H1 (cell line): Measurements from ENCODE around the gene TBX6. TPM values are rescaled to one million over a fixed set of nuclear protein-coding genes. Genes with fewer than 3 reads are reported as not detected.

ENCODE experiments used
- CTCF ChIA-PET: fragments of 300-600 bp; sonication (Branson Sonifier 250); formaldehyde crosslinking; loops from one replicate; lab custom pipeline; 2021; ENCODE audit not compliant: partially characterized antibody; lab: Charles Lee
- POLR2A ChIA-PET: fragments of 300-600 bp; sonication (Branson Sonifier 250); formaldehyde crosslinking; loops from one replicate; lab custom pipeline; 2021; ENCODE audit warnings: inconsistent platforms; ENCODE audit not compliant: partially characterized antibody; lab: Charles Lee
- DNase-seq, 2 experiments: peaks; one replicate each; pipeline versions ENCODE4 v3.0.0 to v3.0.0-alpha.2; 2010 to 2022; ENCODE audit warnings: low spot score in 2 of 2, low read depth in 1 of 2, mixed read lengths in 1 of 2
- FAIRE-seq: peaks from 2 replicates; lab custom pipeline; 2011; peaks lifted over from hg19 to GRCh38; lab: Jason Lieb, UNC
- H2AFZ ChIP-seq: 2 replicates; pipeline ENCODE4 v1.8.1; 2012; ENCODE audit warnings: low read length, inconsistent platforms
- H2AK5ac ChIP-seq: 2 replicates; pipeline ENCODE4 v1.6.1; 2013; ENCODE audit warnings: low read depth, low read length
- H2BK120ac ChIP-seq: replicated peaks from 2 replicates; pipeline ENCODE3; 2013; ENCODE audit warnings: low read depth, low read length, inconsistent platforms
- H2BK12ac ChIP-seq: 2 replicates; pipeline ENCODE4 v1.6.1; 2013; ENCODE audit warnings: low read depth, low read length
- H2BK15ac ChIP-seq: 2 replicates; pipeline ENCODE4 v1.6.1; 2013; ENCODE audit warnings: low read length
- H2BK20ac ChIP-seq: 2 replicates; pipeline ENCODE4 v1.6.1; 2013; ENCODE audit warnings: low read length
- H2BK5ac ChIP-seq: 2 replicates; pipeline ENCODE4 v1.6.1; 2013; ENCODE audit warnings: low read depth, low read length
- H3K14ac ChIP-seq: 2 replicates; pipeline ENCODE4 v1.6.1; 2013; ENCODE audit warnings: inconsistent platforms; ENCODE audit not compliant: insufficient read length
- H3K18ac ChIP-seq: 2 replicates; pipeline ENCODE4 v1.6.1; 2013; ENCODE audit warnings: low read length; ENCODE audit errors: extremely low read depth
- H3K23ac ChIP-seq: 2 replicates; pipeline ENCODE4 v1.6.1; 2013; ENCODE audit warnings: inconsistent platforms; ENCODE audit not compliant: insufficient read length
- H3K23me2 ChIP-seq: 2 replicates; pipeline ENCODE4 v1.6.1; 2013; ENCODE audit warnings: low read depth, low read length
- H3K27ac ChIP-seq: 2 replicates; pipeline ENCODE4 v1.6.1; 2011; ENCODE audit warnings: low read depth, low read length, inconsistent platforms
- H3K27me3 ChIP-seq, 4 experiments: replicated peaks in 1 of 4; 1 replicate in 1 of 4; 2 replicates in 3 of 4; pipeline versions ENCODE4 v1.6.1 to v1.8.1; 2011 to 2013; ENCODE audit warnings: low read length in 3 of 4, mild to moderate bottlenecking in 3 of 4, inconsistent platforms in 2 of 4, mixed read lengths in 2 of 4, moderate library complexity in 1 of 4; ENCODE audit not compliant: control insufficient read depth in 3 of 4, insufficient read depth in 3 of 4; ENCODE audit errors: extremely low read depth in 1 of 4
- H3K36me3 ChIP-seq, 4 experiments: 2 replicates each; pipeline versions ENCODE4 v1.6.1 to v1.8.1; 2011 to 2013; ENCODE audit warnings: mild to moderate bottlenecking in 4 of 4, low read length in 3 of 4, moderate library complexity in 2 of 4, control low read depth in 1 of 4, inconsistent platforms in 1 of 4; ENCODE audit not compliant: insufficient read depth in 4 of 4, control insufficient read depth in 2 of 4
- H3K4ac ChIP-seq: replicated peaks from 2 replicates; pipeline ENCODE3; 2013; ENCODE audit warnings: low read length, low read depth, mixed read lengths, inconsistent platforms; ENCODE audit not compliant: insufficient read length
- H3K4me1 ChIP-seq, 4 experiments: replicated peaks in 1 of 4; 1 replicate in 1 of 4; 2 replicates in 3 of 4; pipeline versions ENCODE4 v1.6.1 to v1.8.1; 2011 to 2013; ENCODE audit warnings: low read length in 3 of 4, inconsistent platforms in 2 of 4, mixed read lengths in 1 of 4; ENCODE audit not compliant: insufficient read depth in 4 of 4, control insufficient read depth in 3 of 4
- H3K4me2 ChIP-seq, 2 experiments: 2 replicates each; pipeline versions ENCODE4 v1.6.1 to v1.8.1; 2011 to 2013; ENCODE audit warnings: low read depth in 2 of 2, low read length in 2 of 2, control low read depth in 1 of 2, inconsistent platforms in 1 of 2, mild to moderate bottlenecking in 1 of 2; ENCODE audit not compliant: insufficient read depth in 1 of 2
- H3K4me3 ChIP-seq, 4 experiments: fragments of 200-600, 300-600 bp in 1 of 4; sonication (generic), shearing (Covaris generic), sonication (Bioruptor Twin) in 1 of 4; 2 replicates each; pipeline versions ENCODE4 v1.5.1 to v1.8.1; 2011 to 2016; ENCODE audit warnings: low read length in 4 of 4, low read depth in 3 of 4, control low read depth in 2 of 4, inconsistent platforms in 2 of 4, mild to moderate bottlenecking in 2 of 4, mixed read lengths in 1 of 4, moderate library complexity in 1 of 4; ENCODE audit not compliant: insufficient read depth in 2 of 4; ENCODE audit errors: extremely low read depth in 1 of 4
- H3K56ac ChIP-seq: replicated peaks from 2 replicates; pipeline ENCODE3; 2013; ENCODE audit warnings: low read depth, mild to moderate bottlenecking, mixed read lengths, low read length, inconsistent platforms; ENCODE audit not compliant: insufficient read length
- H3K79me1 ChIP-seq: 2 replicates; pipeline ENCODE4 v1.6.1; 2013; ENCODE audit warnings: low read depth, low read length, control low read depth
- H3K79me2 ChIP-seq, 2 experiments: 2 replicates each; pipeline versions ENCODE4 v1.6.1 to v1.8.1; 2012 to 2013; ENCODE audit warnings: low read length in 2 of 2, mild to moderate bottlenecking in 2 of 2, inconsistent platforms in 1 of 2; ENCODE audit not compliant: insufficient read depth in 2 of 2, control insufficient read depth in 1 of 2
- H3K9ac ChIP-seq, 4 experiments: replicated peaks in 1 of 4; 1 replicate in 1 of 4; 2 replicates in 3 of 4; pipeline versions ENCODE4 v1.6.1 to v1.8.1; 2011 to 2013; ENCODE audit warnings: low read depth in 3 of 4, low read length in 3 of 4, control low read depth in 2 of 4, mild to moderate bottlenecking in 2 of 4, moderate library complexity in 2 of 4, inconsistent platforms in 1 of 4; ENCODE audit errors: extremely low read depth in 1 of 4
- H3K9me3 ChIP-seq, 2 experiments: 2 replicates each; pipeline versions ENCODE4 v1.6.1 to v1.8.1; 2012 to 2013; ENCODE audit warnings: mild to moderate bottlenecking in 2 of 2, moderate library complexity in 2 of 2, control low read depth in 1 of 2, inconsistent platforms in 1 of 2, low read depth in 1 of 2, low read length in 1 of 2, mixed read lengths in 1 of 2; ENCODE audit not compliant: insufficient read depth in 2 of 2
- H4K20me1 ChIP-seq, 2 experiments: replicated peaks in 1 of 2; 2 replicates each; pipeline versions ENCODE3 to v1.8.1; 2011 to 2013; ENCODE audit warnings: inconsistent platforms in 2 of 2, low read length in 2 of 2, mild to moderate bottlenecking in 1 of 2; ENCODE audit not compliant: insufficient read depth in 2 of 2, control insufficient read depth in 1 of 2
- H4K5ac ChIP-seq: 2 replicates; pipeline ENCODE4 v1.6.1; 2013; ENCODE audit warnings: low read length, low read depth, mixed read lengths, inconsistent platforms; ENCODE audit not compliant: insufficient read length
- H4K8ac ChIP-seq: 2 replicates; pipeline ENCODE4 v1.8.0; 2013; ENCODE audit warnings: mild to moderate bottlenecking, moderate library complexity, low read length, inconsistent platforms; ENCODE audit not compliant: insufficient read depth; ENCODE audit errors: extremely low read depth
- H4K91ac ChIP-seq: replicated peaks from 2 replicates; pipeline ENCODE3; 2013; ENCODE audit warnings: low read length, mixed read lengths, inconsistent platforms; ENCODE audit not compliant: insufficient read length
- ASH2L ChIP-seq: fragments of 200-600, 300-600 bp; sonication (generic); IDR thresholded peaks from one replicate; pipeline ENCODE4 v1.7.1; 2017; ENCODE audit warnings: low read length
- CTBP2 ChIP-seq: IDR thresholded peaks from 2 replicates; pipeline ENCODE4 v1.7.0; 2011; ENCODE audit warnings: borderline replicate concordance, mild to moderate bottlenecking, moderate library complexity, mixed read lengths, low read length; ENCODE audit not compliant: insufficient read depth, insufficient read length
- E2F6 ChIP-seq: IDR thresholded peaks from 2 replicates; pipeline ENCODE4 v1.6.1; 2012; ENCODE audit warnings: inconsistent platforms
- FOSL1 ChIP-seq: IDR thresholded peaks from 2 replicates; pipeline ENCODE4 v1.6.1; 2011; ENCODE audit warnings: mild to moderate bottlenecking, low read depth, low read length, moderate library complexity; ENCODE audit not compliant: insufficient read depth
- GTF2F1 ChIP-seq: IDR thresholded peaks from 2 replicates; pipeline ENCODE4 v1.6.1; 2012; ENCODE audit warnings: low read depth, low read length, improper control_type of control experiment, borderline replicate concordance
- KDM1A ChIP-seq: fragments of 200-600, 300-600 bp; sonication (generic); IDR thresholded peaks from 2 replicates; pipeline ENCODE4 v1.7.1; 2016; ENCODE audit warnings: mild to moderate bottlenecking, low read length, borderline replicate concordance
- MAFK ChIP-seq: IDR thresholded peaks from 2 replicates; pipeline ENCODE4 v1.6.1; 2012; ENCODE audit warnings: low read depth, mild to moderate bottlenecking, improper control_type of control experiment, low read length
- RFX5 ChIP-seq: IDR thresholded peaks from 2 replicates; pipeline ENCODE4 v1.6.1; 2011; ENCODE audit warnings: low read depth, low read length, improper control_type of control experiment, borderline replicate concordance
- RNF2 ChIP-seq: fragments of 200-900, 300-1000 bp; sonication (generic); IDR thresholded peaks from 2 replicates; pipeline ENCODE4 v1.7.1; 2016; ENCODE audit warnings: borderline replicate concordance, low read depth, mild to moderate bottlenecking, antibody characterized with exemption, low read length; ENCODE audit not compliant: poor library complexity, severe bottlenecking; ENCODE audit errors: missing control alignments
- SIN3A ChIP-seq, 2 experiments: IDR thresholded peaks in 1 of 2; conservative IDR thresholded peaks in 1 of 2; 2 replicates each; pipeline ENCODE4 v1.6.1; 2011 to 2012; ENCODE audit warnings: low read length in 2 of 2, improper control_type of control experiment in 1 of 2, low read depth in 1 of 2, mild to moderate bottlenecking in 1 of 2
- SP4 ChIP-seq: IDR thresholded peaks from 2 replicates; pipeline ENCODE4 v1.6.1; 2012; ENCODE audit warnings: low read length, inconsistent platforms
- TCF12 ChIP-seq: IDR thresholded peaks from 2 replicates; pipeline ENCODE4 v1.6.1; 2011; ENCODE audit warnings: low read depth, mild to moderate bottlenecking, low read length
- WGBS, 2 experiments: shearing (Covaris generic) in 1 of 2; methylation state at CpG; one replicate each; pipeline versions ENCODE4 v1.1.6 to v1.1.7; 2013 to 2015; ENCODE audit warnings: low lambda C conversion rate in 2 of 2, mixed read lengths in 2 of 2, inconsistent platforms in 1 of 2, low coverage in 1 of 2, missing lambda C conversion rate in 1 of 2; ENCODE audit not compliant: insufficient replicate concordance in 2 of 2, insufficient coverage in 1 of 2, insufficient read length in 1 of 2; ENCODE audit errors: extremely low coverage in 1 of 2, missing lambda C conversion rate in 1 of 2; 5-methylcytosine and 5-hydroxymethylcytosine counted together
- polyA plus RNA-seq, 7 experiments: library from polyadenylated mRNA; depleted of rRNA in 3 of 7; stranded (reverse) in 5 of 7; unstranded in 2 of 7; fragments of >200 nt in 5 of 7; fragments of 200-250 nt in 2 of 7; gene quantifications; 1 replicate in 5 of 7; 2 replicates in 1 of 7; 4 replicates in 1 of 7; pipeline versions ENCODE4 v1.2.1 to v1.2.3, GENCODE V29; 2011 to 2013; ENCODE audit warnings: missing spikeins in 2 of 7, mixed read lengths in 2 of 7
- total RNA-seq: library from RNA; stranded (reverse); fragmentation: NEBNext Ultra II Directional; extraction: Animal tissue kit (Norgen Biotek cat#: 25700); gene quantifications from 2 replicates; pipeline ENCODE4 v1.2.1, GENCODE V29; 2021

TBX6 gene
- total and polyA plus RNA-seq, 2 of the 8 experiments (the other 6 are each of a cell fraction or from before 2014, with no cell fraction given): 2.2 to 2.8 TPM

- H2AK5ac ChIP-seq: no peak overlapping the region
- DNase-seq (no peak), FAIRE-seq (no peak)
- H3K23me2 ChIP-seq: no peaks in the 10 kb centered on the region
- no peak overlapping the region for H2BK15ac ChIP-seq
- H2BK20ac ChIP-seq: no peak overlapping the region
- no peak overlapping the region for H4K5ac ChIP-seq
- no peaks in the 10 kb centered on the region for H4K20me1 ChIP-seq
- H3K4me1 ChIP-seq: no peaks in the 10 kb centered on the region
- H2BK12ac ChIP-seq: no peak overlapping the region
- no peak overlapping the region for H4K8ac ChIP-seq
- H3K9ac ChIP-seq: no peak overlapping the region
- no peak overlapping the region for H3K4me3 ChIP-seq
- no peaks in the 10 kb centered on the region for H3K9me3 ChIP-seq
- H3K18ac ChIP-seq: no peak overlapping the region
- no peaks in the 10 kb centered on the region for H3K36me3 ChIP-seq
- ChIA-PET CTCF (interaction anchor here (0.6 to 5.1 kb wide), 3 partner anchors 8 to 27 kb away, joined by 3 to 27 read pairs (median 3); partner anchors contain the start of gene GDPD3), POLR2A (no interaction called here)
- no peak overlapping the region for H2BK5ac ChIP-seq
- no peak overlapping the region for H3K27ac ChIP-seq
- no peak overlapping the region for H3K23ac ChIP-seq
- no peaks in the 10 kb centered on the region for H3K79me1 ChIP-seq
- no peak overlapping the region for H2AFZ ChIP-seq
- no peak overlapping the region for H4K91ac ChIP-seq
- no peaks in the 10 kb centered on the region for H3K79me2 ChIP-seq
- H3K4me2 ChIP-seq: no peak overlapping the region
- WGBS, 2 experiments: 90% methylated on average over 11 of the region's 11 CpGs; no CpG with 5 or more reads in 1 of the 2 experiments
- H3K4ac ChIP-seq: no peak overlapping the region
- H3K14ac ChIP-seq: no peak overlapping the region
- H3K56ac ChIP-seq: no peak overlapping the region
- H2BK120ac ChIP-seq: no peak overlapping the region
- no peaks in the 10 kb centered on the region; a peak in 2 of 7 replicates for H3K27me3 ChIP-seq
- TF ChIP-seq E2F6 (no peak), RFX5 (no peak), RNF2 (no peak), MAFK (no peak), CTBP2 (no peak), SIN3A (conservative IDR thresholded peaks at IDR 0.05 in 1 of 2, IDR thresholded peaks at IDR 0.05 in 1 of 2; ENCODE audit: low read depth in 1 of 2, low read length in 2 of 2) (no peak), KDM1A (no peak), TCF12 (no peak), SP4 (no peak), GTF2F1 (no peak), FOSL1 (no peak), ASH2L (no peak)
These were observed 45.4 kb upstream of the TBX6 start for GRCh38 chr16:30136971-30137605.
